ENCODE results near the gene ARID1B. TPM values are rescaled to one million over a fixed set of nuclear protein-coding genes. Genes with fewer than 3 reads are reported as not detected.

The ARID1B gene
- total RNA-seq, 2 donors from 2014 or later: 92.3 to 129 TPM

DNA sequence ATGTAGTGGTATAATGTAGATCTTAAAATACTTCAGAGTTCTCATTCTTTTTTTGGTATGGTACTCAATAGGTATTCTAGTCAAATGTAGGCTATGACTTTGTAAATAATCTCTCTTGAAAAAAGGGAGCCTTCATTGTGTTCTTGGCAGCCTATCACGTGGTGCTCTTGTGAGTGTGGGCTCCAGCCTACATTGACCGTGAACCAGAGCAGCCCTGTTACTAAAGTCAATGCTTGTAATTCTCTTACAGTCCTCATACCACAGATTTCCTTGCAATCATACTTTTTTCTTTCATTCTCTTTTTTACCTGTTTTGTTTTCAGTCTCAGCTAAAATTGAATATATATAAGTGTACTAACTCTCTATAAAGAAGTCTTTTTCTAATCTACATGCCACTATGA, 31.1 kb downstream of the ARID1B start:
- H3K27me3 Mint-ChIP-seq: no peaks in the 10 kb centered on the region
- peaks cover 2% of the 10 kb centered on the region for H3K9me3 Mint-ChIP-seq
- H3K4me3 Mint-ChIP-seq: no peak overlapping the region
- H3K36me3 Mint-ChIP-seq: no peaks in the 10 kb centered on the region
- peak overlapping the region in 1 of 2 donors; percentile 31 for H3K27ac Mint-ChIP-seq
- DNase-seq (ENCODE audit: low spot score) (no peak), ATAC-seq (no peak)
- peaks cover 64 to 80% of the 10 kb centered on the region in 2 donors for H3K4me1 Mint-ChIP-seq (ENCODE audit: low read depth in 2 of 2)

DNA sequence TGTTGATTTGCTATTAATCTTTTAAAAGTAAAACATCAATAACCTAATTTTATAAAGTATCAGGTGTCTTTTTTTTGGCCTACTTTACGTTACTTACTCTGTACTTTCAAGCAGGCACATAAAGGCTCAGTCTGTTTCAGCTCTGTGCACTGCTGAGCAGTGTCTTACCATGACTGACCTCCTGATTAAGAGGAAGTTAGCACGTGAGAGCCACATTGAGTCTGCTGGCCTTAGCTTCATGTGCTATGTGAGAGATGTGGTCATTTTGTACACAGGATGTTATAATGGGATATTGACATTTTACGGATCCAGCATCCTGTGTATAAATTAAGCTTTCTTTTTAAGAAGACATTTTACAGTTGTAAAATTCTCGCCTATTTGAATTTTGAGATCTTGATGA, 31.9 kb downstream of the ARID1B start:
- peak in 1 of 2 donors; percentile 74 for ATAC-seq
- Mint-ChIP-seq H3K36me3 (no peaks in the 10 kb centered on the region), H3K27ac (peak overlapping the region in 1 of 2 donors; percentile 24), H3K4me1 (ENCODE audit: low read depth in 2 of 2) (peaks cover 57 to 73% of the 10 kb centered on the region in 2 donors), H3K27me3 (no peaks in the 10 kb centered on the region), H3K4me3 (no peak overlapping the region), H3K9me3 (peaks cover 2% of the 10 kb centered on the region)
- DNase-seq (ENCODE audit: low spot score): no peak

GRCh38 chr6:156809446-156810178, 32.4 kb downstream of the ARID1B start:
- Mint-ChIP-seq H3K27me3 (no peaks in the 10 kb centered on the region), H3K36me3 (no peaks in the 10 kb centered on the region), H3K9me3 (no peaks in the 10 kb centered on the region), H3K27ac (peak overlapping the region in 1 of 2 donors; percentile 24), H3K4me1 (ENCODE audit: low read depth in 2 of 2) (peaks cover 56 to 72% of the 10 kb centered on the region in 2 donors), H3K4me3 (no peak overlapping the region)
- ATAC-seq (no peak), DNase-seq (ENCODE audit: low spot score) (no peak)

DNA sequence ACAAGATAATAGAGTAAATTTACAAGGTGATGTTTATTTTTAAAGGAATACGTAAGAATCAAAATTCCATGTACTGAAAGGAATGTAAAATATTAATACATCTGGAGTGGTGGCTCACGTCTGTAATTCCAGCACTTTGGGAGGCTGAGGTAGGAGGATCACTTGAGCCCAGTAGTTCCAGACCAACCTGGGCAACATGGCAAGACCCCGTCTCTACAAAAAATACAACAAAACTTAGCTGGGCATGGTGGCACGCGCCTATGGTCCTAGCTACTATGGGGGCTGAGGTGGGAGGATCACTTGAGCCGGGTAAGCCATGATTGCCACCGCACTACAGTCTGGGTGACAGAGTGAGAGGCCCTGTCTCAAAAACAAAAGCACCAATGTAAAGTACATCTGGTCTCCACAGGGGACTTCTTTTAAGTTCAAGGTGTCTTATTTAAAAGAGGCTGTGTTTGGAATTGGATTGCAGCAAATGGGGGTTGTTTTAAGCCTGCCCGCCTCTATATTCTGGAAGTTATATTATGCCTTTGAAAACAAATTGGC, 36.9 kb downstream of the ARID1B start:
- H3K9me3 Mint-ChIP-seq: no peaks in the 10 kb centered on the region
- no peak overlapping the region for H3K4me3 Mint-ChIP-seq
- peaks cover 52 to 70% of the 10 kb centered on the region in 2 donors for H3K4me1 Mint-ChIP-seq (ENCODE audit: low read depth in 2 of 2)
- H3K36me3 Mint-ChIP-seq: no peaks in the 10 kb centered on the region
- H3K27ac Mint-ChIP-seq: no peak overlapping the region
- ATAC-seq (no peak), DNase-seq (ENCODE audit: low spot score) (no peak)
- H3K27me3 Mint-ChIP-seq: no peaks in the 10 kb centered on the region

DNA sequence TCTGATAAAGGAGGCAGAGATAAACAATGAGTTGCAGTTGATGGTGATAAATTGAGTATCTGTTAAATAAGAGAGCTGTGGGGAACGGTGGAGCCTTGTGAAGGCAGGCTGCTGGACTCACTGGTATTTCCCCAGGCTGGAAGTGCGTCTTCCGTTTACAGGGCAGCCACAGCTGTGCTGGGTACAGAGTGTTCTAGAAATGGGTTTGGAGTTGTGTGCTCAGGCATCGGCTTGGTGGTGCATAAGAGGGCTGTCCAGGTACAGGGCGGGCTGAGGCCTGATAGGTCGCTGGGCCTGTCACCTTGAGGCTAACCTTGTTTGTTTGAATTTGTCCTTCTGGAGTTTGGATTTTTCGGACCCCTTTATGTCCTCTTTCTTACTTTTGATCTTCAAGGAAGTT, 39.3 kb downstream of the ARID1B start:
- Mint-ChIP-seq H3K27ac (peak overlapping the region in 1 of 2 donors; percentile 5), H3K4me1 (ENCODE audit: low read depth in 2 of 2) (peaks cover 46 to 65% of the 10 kb centered on the region in 2 donors), H3K36me3 (no peaks in the 10 kb centered on the region), H3K9me3 (no peaks in the 10 kb centered on the region), H3K27me3 (no peaks in the 10 kb centered on the region), H3K4me3 (no peak overlapping the region)
- peak in 1 of 2 donors; percentile 43 for ATAC-seq
- no peak for DNase-seq (ENCODE audit: low spot score)

DNA sequence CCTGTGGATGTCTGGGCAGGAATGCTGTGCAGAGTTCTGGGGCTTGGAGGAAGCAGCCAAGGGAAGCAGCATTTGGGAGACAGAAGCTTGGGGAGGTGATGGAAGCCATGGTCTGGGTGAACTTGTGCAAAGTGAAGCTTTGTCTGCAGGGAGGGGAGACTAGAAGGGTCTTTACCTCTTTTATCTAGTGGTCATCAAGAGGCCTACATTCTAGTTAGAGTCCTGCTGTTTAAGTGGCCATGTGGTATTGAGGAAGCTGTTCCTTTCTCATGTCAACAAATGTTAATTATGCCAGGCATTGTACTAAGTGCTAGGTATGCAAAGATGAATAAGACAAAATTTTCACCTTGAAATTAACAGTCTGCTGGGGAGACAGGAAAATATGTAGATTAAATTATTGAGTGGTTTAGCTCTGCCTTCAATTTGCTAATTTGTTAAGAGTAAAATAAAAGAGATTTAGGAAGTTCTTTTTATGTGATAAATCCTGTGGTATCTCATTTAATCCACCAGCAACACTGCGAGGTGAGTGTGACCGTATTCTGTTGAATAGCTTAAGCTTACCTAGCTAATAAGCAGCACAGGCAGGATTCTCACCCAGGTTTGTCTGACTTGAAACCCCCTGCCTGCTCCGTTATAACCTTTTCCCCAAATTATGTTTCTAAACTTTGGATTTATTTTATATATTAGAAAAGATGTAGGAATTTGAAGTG, 43.1 kb downstream of the ARID1B start:
- H3K4me3 Mint-ChIP-seq: no peak overlapping the region
- no peaks in the 10 kb centered on the region for H3K27me3 Mint-ChIP-seq
- DNase-seq (ENCODE audit: low spot score) (no peak), ATAC-seq (no peak)
- no peaks in the 10 kb centered on the region for H3K9me3 Mint-ChIP-seq
- H3K36me3 Mint-ChIP-seq: no peaks in the 10 kb centered on the region
- no peak overlapping the region for H3K27ac Mint-ChIP-seq
- peaks cover 60 to 68% of the 10 kb centered on the region in 2 donors for H3K4me1 Mint-ChIP-seq (ENCODE audit: low read depth in 2 of 2)

DNA sequence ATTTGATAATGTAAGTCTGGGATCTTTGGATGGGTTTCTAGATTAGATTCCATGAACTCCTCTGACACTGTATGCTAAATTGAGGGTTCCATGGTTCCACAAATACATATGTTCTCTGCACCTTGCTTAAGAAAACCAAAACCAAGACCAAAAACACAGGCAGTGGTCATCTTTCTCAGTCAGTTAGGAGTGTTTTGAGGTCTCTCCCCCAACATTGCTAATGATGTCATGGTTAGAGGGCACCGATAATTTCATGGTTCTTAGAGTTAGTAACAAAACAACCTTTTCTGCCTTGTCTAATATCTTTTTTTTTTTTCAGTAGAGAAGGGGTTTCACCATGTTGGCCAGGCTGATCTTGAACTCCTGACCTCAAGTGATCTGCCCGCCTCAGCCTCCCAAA, 44.5 kb downstream of the ARID1B start:
- no peaks in the 10 kb centered on the region for H3K27me3 Mint-ChIP-seq
- H3K4me3 Mint-ChIP-seq: no peak overlapping the region
- no peaks in the 10 kb centered on the region for H3K9me3 Mint-ChIP-seq
- H3K4me1 Mint-ChIP-seq (ENCODE audit: low read depth in 2 of 2): peaks cover 64 to 65% of the 10 kb centered on the region in 2 donors
- ATAC-seq (no peak), DNase-seq (ENCODE audit: low spot score) (no peak)
- H3K27ac Mint-ChIP-seq: no peak overlapping the region
- H3K36me3 Mint-ChIP-seq: no peaks in the 10 kb centered on the region

- no peak for DNase-seq (ENCODE audit: low spot score)
- Mint-ChIP-seq H3K9me3 (no peaks in the 10 kb centered on the region), H3K27me3 (no peaks in the 10 kb centered on the region), H3K27ac (peak overlapping the region in 1 of 2 donors; percentile 2), H3K36me3 (no peaks in the 10 kb centered on the region), H3K4me1 (ENCODE audit: low read depth in 2 of 2) (peaks cover 69 to 70% of the 10 kb centered on the region in 2 donors), H3K4me3 (peak overlapping the region; percentile 55)
- ATAC-seq: peak in 1 of 2 donors; percentile 75
Observed at GRCh38 chr6:156822747-156823206, 45.6 kb downstream of the ARID1B start.

DNA sequence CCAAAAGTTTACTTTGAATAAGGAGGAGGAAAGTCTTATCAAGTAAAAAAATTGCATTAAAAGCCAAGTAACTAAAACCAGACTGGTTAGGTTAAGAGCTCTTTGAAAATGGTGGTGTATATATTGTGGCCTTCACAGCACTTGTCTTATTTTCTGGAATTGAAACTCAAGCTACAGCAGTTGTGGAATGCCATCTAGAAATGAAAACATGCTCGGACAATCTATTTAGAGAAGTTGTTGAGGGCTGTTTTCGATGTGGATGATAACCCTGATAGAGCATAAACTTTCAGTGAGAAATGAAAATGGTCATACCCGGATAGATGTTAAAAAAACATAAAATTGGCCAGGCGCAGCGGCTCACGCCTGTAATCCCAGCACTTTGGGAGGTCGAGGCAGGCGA, 47.0 kb downstream of the ARID1B start:
- no peaks in the 10 kb centered on the region for H3K36me3 Mint-ChIP-seq
- H3K4me3 Mint-ChIP-seq: no peak overlapping the region
- no peaks in the 10 kb centered on the region for H3K9me3 Mint-ChIP-seq
- peaks cover 70 to 71% of the 10 kb centered on the region in 2 donors for H3K4me1 Mint-ChIP-seq (ENCODE audit: low read depth in 2 of 2)
- no peaks in the 10 kb centered on the region for H3K27me3 Mint-ChIP-seq
- ATAC-seq: no peak
- no peak for DNase-seq (ENCODE audit: low spot score)
- no peak overlapping the region for H3K27ac Mint-ChIP-seq

DNA sequence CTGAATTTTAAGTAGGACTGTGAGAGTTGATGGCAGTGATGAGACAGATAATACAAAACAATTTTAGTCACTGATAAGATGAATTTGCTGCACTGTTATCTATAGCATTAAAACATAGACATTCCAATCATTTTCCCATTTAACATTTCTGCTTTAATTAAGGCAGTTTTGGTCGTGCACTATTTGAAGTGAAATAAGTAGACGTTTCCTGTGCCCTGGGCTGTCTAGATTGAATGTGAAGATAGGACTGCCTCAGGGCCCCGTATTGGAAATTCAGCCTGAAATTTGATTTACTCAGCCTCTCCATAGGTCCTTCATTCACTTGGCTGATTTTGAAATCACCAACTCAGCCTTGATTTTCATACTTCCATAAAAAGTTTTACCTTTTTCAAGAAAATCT, 48.3 kb downstream of the ARID1B start:
- Mint-ChIP-seq H3K4me3 (no peak overlapping the region), H3K36me3 (no peaks in the 10 kb centered on the region), H3K27ac (no peak overlapping the region), H3K4me1 (ENCODE audit: low read depth in 2 of 2) (peaks cover 59 to 63% of the 10 kb centered on the region in 2 donors), H3K9me3 (no peaks in the 10 kb centered on the region), H3K27me3 (no peaks in the 10 kb centered on the region)
- ATAC-seq (no peak), DNase-seq (ENCODE audit: low spot score) (no peak)

DNA sequence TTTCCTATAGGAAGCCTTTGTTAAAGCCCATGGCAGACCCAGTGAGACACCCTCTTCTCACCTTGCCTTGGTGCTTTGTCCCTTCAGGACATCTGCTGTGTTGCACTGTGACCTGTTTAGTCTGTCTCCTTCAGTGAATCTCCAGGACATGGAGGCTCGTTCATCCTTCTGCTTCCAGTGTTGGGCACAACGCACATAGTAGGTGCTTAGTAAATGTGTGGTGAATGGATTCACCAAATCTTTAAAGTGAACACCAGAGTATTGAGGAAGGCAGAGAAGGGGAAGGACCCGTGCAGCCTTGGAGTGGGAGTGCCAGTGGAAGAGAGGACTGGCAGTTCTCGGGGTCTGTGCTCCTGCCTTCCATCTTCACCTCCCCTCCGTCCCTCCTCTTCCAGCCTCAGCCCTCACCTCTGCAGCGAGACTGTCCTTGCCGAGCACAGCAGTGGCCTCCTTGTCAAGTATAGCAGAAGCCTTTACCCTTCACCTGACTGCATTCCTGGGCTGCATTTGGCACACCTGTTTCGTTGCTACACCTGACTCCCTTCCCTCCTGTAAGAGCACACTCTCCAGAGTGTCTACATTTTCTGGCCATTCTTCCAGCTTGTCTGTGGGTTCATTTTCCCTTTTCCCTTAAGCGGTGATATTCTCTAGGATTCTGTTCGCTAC, 49.2 kb downstream of the ARID1B start:
- no peak for DNase-seq (ENCODE audit: low spot score)
- Mint-ChIP-seq H3K4me1 (ENCODE audit: low read depth in 2 of 2) (peaks cover 57 to 62% of the 10 kb centered on the region in 2 donors), H3K4me3 (no peak overlapping the region), H3K9me3 (no peaks in the 10 kb centered on the region), H3K27ac (no peak overlapping the region), H3K27me3 (no peaks in the 10 kb centered on the region), H3K36me3 (no peaks in the 10 kb centered on the region)
- ATAC-seq: no peak

GRCh38 chr6:156827382-156827781, 50.2 kb downstream of the ARID1B start:
- Mint-ChIP-seq H3K9me3 (no peaks in the 10 kb centered on the region), H3K4me3 (no peak overlapping the region), H3K36me3 (no peaks in the 10 kb centered on the region), H3K4me1 (ENCODE audit: low read depth in 2 of 2) (peaks cover 55 to 57% of the 10 kb centered on the region in 2 donors), H3K27me3 (no peaks in the 10 kb centered on the region), H3K27ac (peak overlapping the region in 1 of 2 donors; percentile 27)
- ATAC-seq (no peak), DNase-seq (ENCODE audit: low spot score) (no peak)

DNA sequence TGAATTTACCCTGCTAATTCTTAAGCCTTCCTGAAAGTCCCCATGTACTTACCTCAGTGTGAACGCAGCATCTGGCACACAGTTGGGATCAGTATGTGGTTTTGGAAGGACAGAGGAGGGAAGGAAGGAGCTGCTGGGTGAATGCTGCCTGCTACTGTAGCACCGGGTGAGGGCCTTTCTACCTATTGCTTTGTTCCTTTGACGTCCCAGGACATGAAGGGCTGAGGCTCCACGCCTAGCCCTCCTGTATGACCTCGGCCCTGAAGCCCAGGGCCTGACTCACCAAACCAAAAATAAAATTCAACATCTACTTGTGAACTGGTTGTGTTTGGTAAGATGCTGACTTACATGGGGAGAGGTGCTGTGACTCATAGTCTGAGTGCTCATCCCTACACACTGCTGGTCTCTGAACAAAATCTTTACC, 51.1 kb downstream of the ARID1B start:
- Mint-ChIP-seq H3K27ac (peak overlapping the region in 1 of 2 donors; percentile 48), H3K9me3 (no peaks in the 10 kb centered on the region), H3K36me3 (no peaks in the 10 kb centered on the region), H3K4me3 (no peak overlapping the region), H3K27me3 (no peaks in the 10 kb centered on the region), H3K4me1 (ENCODE audit: low read depth in 2 of 2) (peaks cover 52 to 55% of the 10 kb centered on the region in 2 donors)
- no peak for DNase-seq (ENCODE audit: low spot score)
- peak; percentile 87 to 97 for ATAC-seq

Measured in natural killer cell treated with Interleukin-12 subunit alpha and Interleukin-12 subunit beta and Interleukin-15 and Interleukin-18, amount 100 ng/mL, for 72 hours (primary cell).